ENCODE results near the gene ARMH4. TPM values are rescaled to one million over a fixed set of nuclear protein-coding genes. Genes with fewer than 3 reads are reported as not detected.

Gene ARMH4
- total and polyA plus RNA-seq, 7 donors = 0.17 to 3.2 (median 0.74) TPM

DNA sequence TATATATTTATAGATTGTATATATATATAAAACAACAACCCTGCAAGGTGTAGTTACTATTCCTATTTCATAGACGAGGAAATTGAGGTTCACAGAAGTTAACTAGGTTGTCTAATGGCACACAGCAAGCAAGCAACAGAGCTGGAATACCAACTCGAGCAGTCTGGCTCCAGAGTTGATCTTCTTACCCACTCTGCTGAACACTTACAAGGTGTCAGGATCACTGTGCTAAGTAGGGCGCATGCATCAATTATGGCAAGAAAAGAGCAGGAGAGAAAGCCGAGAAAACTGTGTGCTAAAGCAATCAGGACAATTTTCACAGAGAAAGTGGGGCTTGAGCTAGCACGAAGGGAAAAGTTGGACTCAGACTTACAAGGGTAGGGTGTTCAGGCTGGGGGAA is 15.9 kb upstream of the ARMH4 start:
- no peak for DNase-seq
- 76 to 81% (median 80%) methylated on average over 5 of the region's 5 CpGs for WGBS, 3 donors
- Histone ChIP-seq H3K9me3 (peaks cover 4% of the 10 kb centered on the region), H3K27me3 (ENCODE audit: insufficient read depth in 3 of 3, low read length in 2 of 3) (no peaks in the 10 kb centered on the region), H3K27ac (no peak overlapping the region), H3K4me3 (no peak overlapping the region), H3K36me3 (ENCODE audit: insufficient read depth in 1 of 2, low read depth in 1 of 2) (no peaks in the 10 kb centered on the region), H3K4me1 (no peaks in the 10 kb centered on the region)
- ATAC-seq = no peak
- TF ChIP-seq CTCF (IDR thresholded peaks at IDR 0.05) = no peak
- intact Hi-C loops (cut with DNase I) = loop anchor here in 1 of 2 donors (2.0 kb wide), 1 partner anchor 59 kb away; no protein-coding TSS in a partner anchor

- intact Hi-C loops (cut with DNase I) = loop anchor here in 1 of 2 donors (2.0 kb wide), 1 partner anchor 58 kb away; no protein-coding TSS in a partner anchor
- Histone ChIP-seq H3K4me1 (no peaks in the 10 kb centered on the region), H3K9me3 (peaks cover 4% of the 10 kb centered on the region), H3K27me3 (ENCODE audit: insufficient read depth in 3 of 3, low read length in 2 of 3) (no peaks in the 10 kb centered on the region), H3K36me3 (ENCODE audit: insufficient read depth in 1 of 2, low read depth in 1 of 2) (no peaks in the 10 kb centered on the region), H3K4me3 (no peak overlapping the region), H3K27ac (no peak overlapping the region)
- TF ChIP-seq CTCF (IDR thresholded peaks at IDR 0.05) = no peak
- DNase-seq = no peak
- 24 to 37% (median 26%) methylated on average over 1 of the region's 1 CpG for WGBS, 3 donors
- ATAC-seq = no peak
Measured at GRCh38 chr14:58167057-58167456, 15.0 kb upstream of the ARMH4 start.

GRCh38 chr14:58166005-58166983 is 14.3 kb upstream of the ARMH4 start:
- WGBS, 3 donors = 34 to 39% (median 35%) methylated on average over 10 of the region's 10 CpGs
- no peak overlapping the region for H3K27ac ChIP-seq
- no peaks in the 10 kb centered on the region for H3K27me3 ChIP-seq (ENCODE audit: insufficient read depth in 3 of 3, low read length in 2 of 3)
- peak; percentile 78 to 87 for DNase-seq
- H3K4me1 ChIP-seq = no peaks in the 10 kb centered on the region
- H3K4me3 ChIP-seq = no peak overlapping the region
- intact Hi-C loops (cut with DNase I) = loop anchor here in 1 of 2 donors (2.0 kb wide), 1 partner anchor 57 kb away; no protein-coding TSS in a partner anchor
- no peaks in the 10 kb centered on the region for H3K9me3 ChIP-seq
- ATAC-seq = peak in 3 of 4 donors; percentile 48 to 75 (median 58)
- peak; percentile 72 for TF ChIP-seq CTCF (IDR thresholded peaks at IDR 0.05)
- H3K36me3 ChIP-seq (ENCODE audit: insufficient read depth in 1 of 2, low read depth in 1 of 2) = no peaks in the 10 kb centered on the region

DNA sequence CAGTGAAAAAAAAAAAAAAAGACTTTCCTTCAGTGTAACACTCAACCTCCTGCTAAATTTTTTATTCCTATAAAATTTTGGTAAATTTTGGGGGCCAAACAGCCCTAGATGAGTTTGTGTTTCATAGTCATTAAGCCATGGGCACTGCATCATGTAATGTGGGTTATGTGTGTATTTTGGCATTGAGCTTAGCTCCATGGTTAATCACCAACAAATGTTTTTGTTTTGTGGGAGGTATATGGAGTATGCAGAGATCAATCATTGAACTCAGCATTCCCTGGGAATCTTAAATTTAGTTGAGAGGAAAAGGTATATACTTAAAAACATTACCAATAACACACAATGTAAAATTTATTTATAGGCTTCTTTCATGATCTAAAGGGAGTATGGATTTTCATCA is 8.5 kb upstream of the ARMH4 start:
- no peak for TF ChIP-seq CTCF (IDR thresholded peaks at IDR 0.05)
- no peak for ATAC-seq
- Histone ChIP-seq H3K27ac (no peak overlapping the region), H3K27me3 (ENCODE audit: insufficient read depth in 3 of 3, low read length in 2 of 3) (no peaks in the 10 kb centered on the region), H3K9me3 (no peaks in the 10 kb centered on the region), H3K36me3 (ENCODE audit: insufficient read depth in 1 of 2, low read depth in 1 of 2) (no peaks in the 10 kb centered on the region), H3K4me1 (no peaks in the 10 kb centered on the region), H3K4me3 (no peak overlapping the region)
- intact Hi-C loops (cut with DNase I) = loop anchor here in 1 of 2 donors (5.0 kb wide), 1 partner anchor 48 kb away; no protein-coding TSS in a partner anchor
- no peak for DNase-seq

Data from psoas muscle (tissue), 8 donors.